Gastrocnemius medialis (tissue), 4 donors: ENCODE results near the gene CFAP46.

Experiments
- CTCF ChIP-seq, 5 experiments: fragments of 450-650 bp in 3 of 5; fragments of 200-600 bp in 2 of 5; sonication (generic) in 2 of 5; IDR thresholded peaks in 4 of 5; conservative IDR thresholded peaks in 1 of 5; 1 replicate in 4 of 5; 2 replicates in 1 of 5; pipeline ENCODE4 v1.5.1; 2016 to 2019; ENCODE audit warnings: antibody characterized with exemption in 5 of 5, mild to moderate bottlenecking in 3 of 5, moderate library complexity in 3 of 5
- POLR2A ChIP-seq, 2 donors: fragments of 450-650 bp; IDR thresholded peaks; one replicate each; pipeline ENCODE4 v1.6.1; 2017; ENCODE audit warnings: antibody characterized with exemption in 2 of 2, mild to moderate bottlenecking in 2 of 2, moderate library complexity in 2 of 2

- TF ChIP-seq CTCF (IDR thresholded peaks at IDR 0.05 in 4 of 5, conservative IDR thresholded peaks at IDR 0.05 in 1 of 5), result no peak
- TF ChIP-seq POLR2A (IDR thresholded peaks at IDR 0.05), result no peak
These were observed 58.3 kb downstream of the CFAP46 start for GRCh38 chr10:132884041-132884440.
